ENCODE results near the gene YPEL3. TPM values are rescaled to one million over a fixed set of nuclear protein-coding genes. Genes with fewer than 3 reads are reported as not detected.

Gene YPEL3, protein sequence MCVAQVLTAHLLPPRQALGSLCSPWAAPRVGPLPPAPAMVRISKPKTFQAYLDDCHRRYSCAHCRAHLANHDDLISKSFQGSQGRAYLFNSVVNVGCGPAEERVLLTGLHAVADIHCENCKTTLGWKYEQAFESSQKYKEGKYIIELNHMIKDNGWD
- 36.0 TPM for polyA plus RNA-seq (2013, experiment 1 of 2)
- 34.5 TPM for polyA plus RNA-seq (2013, experiment 2 of 2)

DNA sequence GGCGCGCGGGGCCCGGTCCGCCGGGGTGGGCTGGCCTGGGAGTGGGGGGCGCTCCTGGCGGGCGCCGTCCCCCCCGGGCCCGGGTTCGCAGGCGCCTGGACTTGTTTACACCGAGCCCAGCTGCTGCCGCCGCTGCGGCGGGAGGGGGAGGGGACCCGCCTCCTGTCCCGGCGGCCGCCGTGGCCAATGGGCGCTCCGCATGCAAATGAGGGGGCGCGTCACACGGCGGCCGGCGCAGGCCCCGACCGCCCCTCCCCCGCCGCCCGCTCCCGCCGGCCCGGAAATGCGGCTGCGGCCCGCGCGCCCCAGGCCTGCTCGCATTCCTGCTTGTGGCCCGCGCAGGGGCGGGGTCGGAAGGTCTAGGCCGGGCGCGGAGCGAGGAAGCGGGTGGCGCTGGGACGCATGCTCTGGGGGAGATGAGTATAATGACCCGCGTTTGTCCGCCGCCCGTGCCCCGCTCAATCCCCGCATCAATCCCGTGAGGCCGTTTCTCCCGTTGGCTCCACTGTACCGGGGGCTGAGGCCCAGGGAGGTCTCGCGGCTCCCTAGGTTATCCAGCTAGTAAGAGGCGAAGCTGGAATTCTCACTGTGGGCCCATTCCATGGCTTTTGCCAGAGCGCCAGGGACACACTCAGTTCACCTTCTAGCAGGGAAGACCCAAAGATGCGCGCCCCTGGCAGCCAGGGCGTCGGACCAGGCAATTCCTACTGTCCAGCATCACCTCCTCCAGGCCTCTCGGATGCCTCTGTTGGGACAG lies at the start of gene YPEL3:
Gene YPEL3 (minus strand): TSS at position 109 of the 757 bp plus-strand sequence. CDS start 731 bp downstream, outside the sequence.
- H3K27ac ChIP-seq (ENCODE audit: low read length, poor library complexity, severe bottlenecking) = peak within 1 kb of the TSS; percentile 12
- peak within 1 kb of the TSS; percentile 46 to 75 for H2BK12ac ChIP-seq (ENCODE audit: low read length in 2 of 2)
- H3K79me1 ChIP-seq (replicated peaks; ENCODE audit: low read length, poor library complexity, severe bottlenecking) = peaks cover 12% of the 10 kb centered on the region
- peak within 1 kb of the TSS; percentile 88 for H4K8ac ChIP-seq (ENCODE audit: low read length)
- H3K4me2 ChIP-seq (ENCODE audit: low read length, poor library complexity, severe bottlenecking) = peak within 1 kb of the TSS; percentile 70
- no peak within 1 kb of the TSS for H2BK5ac ChIP-seq (ENCODE audit: low read depth, low read length, poor library complexity, severe bottlenecking)
- peak within 1 kb of the TSS; percentile 69 for H2BK120ac ChIP-seq (ENCODE audit: low read depth, low read length)
- peak within 1 kb of the TSS; percentile 70 to 89 for H3K4me3 ChIP-seq (ENCODE audit: insufficient read depth in 1 of 2, low read depth in 1 of 2, low read length in 2 of 2)
- peak within 1 kb of the TSS; percentile 93 for H3K9ac ChIP-seq (ENCODE audit: low read length)
- H2AK5ac ChIP-seq (ENCODE audit: low read length, severe bottlenecking) = peak within 1 kb of the TSS; percentile 7
- peaks cover 12% of the 10 kb centered on the region for H3K9me3 ChIP-seq (ENCODE audit: control insufficient read depth, low read length)
- peaks cover 13 to 18% of the 10 kb centered on the region in 2 experiments for H3K36me3 ChIP-seq (ENCODE audit: control insufficient read depth in 1 of 2, insufficient read depth in 2 of 2, low read depth in 1 of 2, low read length in 2 of 2)
- H3K23ac ChIP-seq (ENCODE audit: low read length in 2 of 2) = no peak within 1 kb of the TSS
- peak within 1 kb of the TSS; percentile 66 to 85 for H3K14ac ChIP-seq (ENCODE audit: low read length in 2 of 2)
- peak within 1 kb of the TSS; percentile 55 for H2AFZ ChIP-seq (ENCODE audit: low read depth, low read length)
- no peaks in the 10 kb centered on the region for H3K27me3 ChIP-seq (ENCODE audit: control insufficient read depth in 1 of 2, insufficient read depth in 1 of 2, low read length in 2 of 2)
- H3K4ac ChIP-seq (ENCODE audit: low read depth in 1 of 2, low read length in 2 of 2) = peak within 1 kb of the TSS; percentile 27 to 97
- peak within 1 kb of the TSS; percentile 92 for H4K91ac ChIP-seq (ENCODE audit: low read length)
- H3K18ac ChIP-seq (ENCODE audit: low read depth in 1 of 2, low read length in 2 of 2) = peak within 1 kb of the TSS; percentile 55 to 81
- DNase-seq = peak; percentile 87
- peaks cover 28% of the 10 kb centered on the region for H3K4me1 ChIP-seq (ENCODE audit: control insufficient read depth, insufficient read depth, low read depth, low read length)
- 24% methylated on average over 39 of the region's 77 CpGs for WGBS
- peak within 1 kb of the TSS; percentile 68 for H2BK15ac ChIP-seq (ENCODE audit: low read depth, poor library complexity, severe bottlenecking)

- Histone ChIP-seq H3K4me1 (ENCODE audit: control insufficient read depth, insufficient read depth, low read depth, low read length) (no peaks in the 10 kb centered on the region), H3K4me3 (ENCODE audit: insufficient read depth in 1 of 2, low read depth in 1 of 2, low read length in 2 of 2) (no peak overlapping the region), H3K9ac (ENCODE audit: low read length) (no peak overlapping the region), H3K79me1 (replicated peaks; ENCODE audit: low read length, poor library complexity, severe bottlenecking) (no peaks in the 10 kb centered on the region), H2AK5ac (ENCODE audit: low read length, severe bottlenecking) (no peak overlapping the region), H2BK120ac (ENCODE audit: low read depth, low read length) (no peak overlapping the region), H3K4me2 (ENCODE audit: low read length, poor library complexity, severe bottlenecking) (no peak overlapping the region), H4K8ac (ENCODE audit: low read length) (no peak overlapping the region), H3K4ac (ENCODE audit: low read depth in 1 of 2, low read length in 2 of 2) (no peak overlapping the region), H3K27me3 (ENCODE audit: control insufficient read depth in 1 of 2, insufficient read depth in 1 of 2, low read length in 2 of 2) (peaks cover 0 to 6% of the 10 kb centered on the region in 2 experiments), H2BK15ac (ENCODE audit: low read depth, poor library complexity, severe bottlenecking) (no peak overlapping the region), H2BK12ac (ENCODE audit: low read length in 2 of 2) (no peak overlapping the region), H3K27ac (ENCODE audit: low read length, poor library complexity, severe bottlenecking) (no peak overlapping the region), H2BK5ac (ENCODE audit: low read depth, low read length, poor library complexity, severe bottlenecking) (no peak overlapping the region), H3K23ac (ENCODE audit: low read length in 2 of 2) (no peak overlapping the region), H4K91ac (ENCODE audit: low read length) (no peak overlapping the region), H2AFZ (ENCODE audit: low read depth, low read length) (no peak overlapping the region), H3K14ac (ENCODE audit: low read length in 2 of 2) (no peak overlapping the region), H3K36me3 (ENCODE audit: control insufficient read depth in 1 of 2, insufficient read depth in 2 of 2, low read depth in 1 of 2, low read length in 2 of 2) (no peaks in the 10 kb centered on the region), H3K18ac (ENCODE audit: low read depth in 1 of 2, low read length in 2 of 2) (no peak overlapping the region), H3K9me3 (ENCODE audit: control insufficient read depth, low read length) (peaks cover 10% of the 10 kb centered on the region)
- no peak for DNase-seq
- WGBS = 78% methylated on average over 1 of the region's 1 CpG
Measured at GRCh38 chr16:30145657-30146056, 49.6 kb upstream of the YPEL3 start.

DNA sequence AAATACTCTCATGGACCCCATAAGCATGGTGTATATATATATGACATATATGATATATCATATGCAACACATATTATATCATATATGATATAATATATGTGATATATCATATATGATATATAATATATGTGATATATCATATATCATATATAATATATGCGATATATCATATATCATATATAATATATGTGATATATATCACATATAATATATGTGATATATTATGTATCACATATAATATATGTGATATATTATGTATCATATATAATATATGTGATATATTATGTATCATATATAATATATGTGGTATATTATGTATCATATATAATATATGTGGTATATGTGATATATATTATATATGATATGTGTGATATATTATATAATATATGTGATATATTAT lies 48.9 kb upstream of the YPEL3 start:
- H2AFZ ChIP-seq (ENCODE audit: low read depth, low read length) = no peak overlapping the region
- no peak overlapping the region for H2BK5ac ChIP-seq (ENCODE audit: low read depth, low read length, poor library complexity, severe bottlenecking)
- no peak overlapping the region for H4K91ac ChIP-seq (ENCODE audit: low read length)
- H3K9ac ChIP-seq (ENCODE audit: low read length) = no peak overlapping the region
- no peaks in the 10 kb centered on the region for H3K79me1 ChIP-seq (replicated peaks; ENCODE audit: low read length, poor library complexity, severe bottlenecking)
- H2AK5ac ChIP-seq (ENCODE audit: low read length, severe bottlenecking) = no peak overlapping the region
- no peak for DNase-seq
- H3K14ac ChIP-seq (ENCODE audit: low read length in 2 of 2) = no peak overlapping the region
- H3K4me3 ChIP-seq (ENCODE audit: insufficient read depth in 1 of 2, low read depth in 1 of 2, low read length in 2 of 2) = no peak overlapping the region
- no peaks in the 10 kb centered on the region for H3K36me3 ChIP-seq (ENCODE audit: control insufficient read depth in 1 of 2, insufficient read depth in 2 of 2, low read depth in 1 of 2, low read length in 2 of 2)
- no peak overlapping the region for H3K23ac ChIP-seq (ENCODE audit: low read length in 2 of 2)
- H3K9me3 ChIP-seq (ENCODE audit: control insufficient read depth, low read length) = peaks cover 10% of the 10 kb centered on the region
- no peak overlapping the region for H3K18ac ChIP-seq (ENCODE audit: low read depth in 1 of 2, low read length in 2 of 2)
- no CpG with 5 or more reads among the region's 1 CpG for WGBS
- no peak overlapping the region for H2BK120ac ChIP-seq (ENCODE audit: low read depth, low read length)
- H2BK12ac ChIP-seq (ENCODE audit: low read length in 2 of 2) = no peak overlapping the region
- H3K4me2 ChIP-seq (ENCODE audit: low read length, poor library complexity, severe bottlenecking) = no peak overlapping the region
- peaks cover 0 to 6% of the 10 kb centered on the region in 2 experiments for H3K27me3 ChIP-seq (ENCODE audit: control insufficient read depth in 1 of 2, insufficient read depth in 1 of 2, low read length in 2 of 2)
- H3K4me1 ChIP-seq (ENCODE audit: control insufficient read depth, insufficient read depth, low read depth, low read length) = no peaks in the 10 kb centered on the region
- no peak overlapping the region for H3K27ac ChIP-seq (ENCODE audit: low read length, poor library complexity, severe bottlenecking)
- H2BK15ac ChIP-seq (ENCODE audit: low read depth, poor library complexity, severe bottlenecking) = no peak overlapping the region
- H3K4ac ChIP-seq (ENCODE audit: low read depth in 1 of 2, low read length in 2 of 2) = no peak overlapping the region
- no peak overlapping the region for H4K8ac ChIP-seq (ENCODE audit: low read length)

DNA sequence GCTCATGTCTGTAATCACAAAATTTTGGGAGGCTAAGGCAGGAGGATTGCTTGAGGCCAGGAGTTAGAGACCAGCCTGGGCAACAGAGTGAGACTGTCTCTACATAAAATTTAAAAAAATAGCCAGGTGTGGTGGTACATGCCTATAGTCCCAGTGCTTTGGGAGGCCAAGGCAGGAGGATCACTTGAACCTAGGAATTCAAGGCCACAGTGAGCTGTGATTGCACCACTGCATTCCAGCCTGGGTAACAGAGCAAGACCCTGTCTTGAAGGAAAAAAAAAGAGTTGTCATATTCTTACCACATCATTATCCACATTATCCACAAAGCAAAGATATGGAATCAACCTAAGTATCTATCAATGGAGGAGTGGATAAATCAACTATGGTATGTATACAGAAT lies 48.0 kb upstream of the YPEL3 start:
- no peak overlapping the region for H2BK5ac ChIP-seq (ENCODE audit: low read depth, low read length, poor library complexity, severe bottlenecking)
- no peak overlapping the region for H3K9ac ChIP-seq (ENCODE audit: low read length)
- no peak overlapping the region for H3K4ac ChIP-seq (ENCODE audit: low read depth in 1 of 2, low read length in 2 of 2)
- H3K36me3 ChIP-seq (ENCODE audit: control insufficient read depth in 1 of 2, insufficient read depth in 2 of 2, low read depth in 1 of 2, low read length in 2 of 2) = no peaks in the 10 kb centered on the region
- no peak overlapping the region for H2AFZ ChIP-seq (ENCODE audit: low read depth, low read length)
- H3K23ac ChIP-seq (ENCODE audit: low read length in 2 of 2) = no peak overlapping the region
- peaks cover 1% of the 10 kb centered on the region for H3K9me3 ChIP-seq (ENCODE audit: control insufficient read depth, low read length)
- no peak overlapping the region for H4K8ac ChIP-seq (ENCODE audit: low read length)
- H2BK12ac ChIP-seq (ENCODE audit: low read length in 2 of 2) = no peak overlapping the region
- no peak overlapping the region for H3K18ac ChIP-seq (ENCODE audit: low read depth in 1 of 2, low read length in 2 of 2)
- H2BK120ac ChIP-seq (ENCODE audit: low read depth, low read length) = no peak overlapping the region
- H3K14ac ChIP-seq (ENCODE audit: low read length in 2 of 2) = no peak overlapping the region
- H3K4me3 ChIP-seq (ENCODE audit: insufficient read depth in 1 of 2, low read depth in 1 of 2, low read length in 2 of 2) = no peak overlapping the region
- no peaks in the 10 kb centered on the region for H3K79me1 ChIP-seq (replicated peaks; ENCODE audit: low read length, poor library complexity, severe bottlenecking)
- H3K4me2 ChIP-seq (ENCODE audit: low read length, poor library complexity, severe bottlenecking) = no peak overlapping the region
- no peak overlapping the region for H2AK5ac ChIP-seq (ENCODE audit: low read length, severe bottlenecking)
- no peak overlapping the region for H4K91ac ChIP-seq (ENCODE audit: low read length)
- DNase-seq = no peak
- H3K27ac ChIP-seq (ENCODE audit: low read length, poor library complexity, severe bottlenecking) = no peak overlapping the region
- H3K4me1 ChIP-seq (ENCODE audit: control insufficient read depth, insufficient read depth, low read depth, low read length) = no peaks in the 10 kb centered on the region
- H3K27me3 ChIP-seq (ENCODE audit: control insufficient read depth in 1 of 2, insufficient read depth in 1 of 2, low read length in 2 of 2) = peaks cover 0 to 6% of the 10 kb centered on the region in 2 experiments
- no peak overlapping the region for H2BK15ac ChIP-seq (ENCODE audit: low read depth, poor library complexity, severe bottlenecking)
